Measurements from ENCODE around the gene TBXAS1. TPM values are rescaled to one million over a fixed set of nuclear protein-coding genes. Genes with fewer than 3 reads are reported as not detected.
A peak's percentile ranks its signal among the peaks of the same experiment; 100 is the strongest.

TBXAS1 gene
- total RNA-seq, 1 donor = not detected

GRCh38 chr7:139871331-139871730, 42.3 kb downstream of the TBXAS1 start:
- DNase-seq (ENCODE audit: low read depth) = peak; percentile 93
- no peak overlapping the region for H3K4me3 ChIP-seq (ENCODE audit: low read depth, low read length)
- no peak for TF ChIP-seq CTCF (IDR thresholded peaks at IDR 0.05; ENCODE audit: insufficient read depth, low read depth, low read length)

GRCh38 chr7:139871820-139872219, 42.8 kb downstream of the TBXAS1 start:
- no peak for TF ChIP-seq CTCF (IDR thresholded peaks at IDR 0.05; ENCODE audit: insufficient read depth, low read depth, low read length)

GRCh38 chr7:139873593-139874301, 44.7 kb downstream of the TBXAS1 start:
- TF ChIP-seq CTCF (IDR thresholded peaks at IDR 0.05; ENCODE audit: insufficient read depth, low read depth, low read length) = no peak
- no peak overlapping the region for H3K4me3 ChIP-seq (ENCODE audit: low read depth, low read length)
- DNase-seq (ENCODE audit: low read depth) = no peak

More at GRCh38 chr7:139871820-139872219, 42.8 kb downstream of the TBXAS1 start:
- H3K4me3 ChIP-seq (ENCODE audit: low read depth, low read length) = no peak overlapping the region
- DNase-seq (ENCODE audit: low read depth) = peak; percentile 39

DNA sequence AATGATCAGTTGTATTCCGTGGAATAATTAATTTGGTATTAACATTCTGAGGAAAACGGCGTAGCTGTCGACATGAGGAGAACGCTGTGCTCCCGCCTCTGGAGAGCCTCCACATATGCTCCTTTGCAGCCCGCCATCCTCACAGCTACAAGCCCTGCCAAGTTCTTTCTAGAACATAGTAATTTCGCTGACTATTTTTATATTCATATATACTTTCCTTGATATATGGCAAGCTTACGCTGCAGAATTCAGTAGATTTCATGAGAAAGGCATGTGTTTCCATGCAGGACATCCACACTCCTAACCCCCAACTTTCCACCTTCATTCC, 45.2 kb downstream of the TBXAS1 start:
- no peak for TF ChIP-seq CTCF (IDR thresholded peaks at IDR 0.05; ENCODE audit: insufficient read depth, low read depth, low read length)
- no peak overlapping the region for H3K4me3 ChIP-seq (ENCODE audit: low read depth, low read length)
- DNase-seq (ENCODE audit: low read depth) = no peak

DNA sequence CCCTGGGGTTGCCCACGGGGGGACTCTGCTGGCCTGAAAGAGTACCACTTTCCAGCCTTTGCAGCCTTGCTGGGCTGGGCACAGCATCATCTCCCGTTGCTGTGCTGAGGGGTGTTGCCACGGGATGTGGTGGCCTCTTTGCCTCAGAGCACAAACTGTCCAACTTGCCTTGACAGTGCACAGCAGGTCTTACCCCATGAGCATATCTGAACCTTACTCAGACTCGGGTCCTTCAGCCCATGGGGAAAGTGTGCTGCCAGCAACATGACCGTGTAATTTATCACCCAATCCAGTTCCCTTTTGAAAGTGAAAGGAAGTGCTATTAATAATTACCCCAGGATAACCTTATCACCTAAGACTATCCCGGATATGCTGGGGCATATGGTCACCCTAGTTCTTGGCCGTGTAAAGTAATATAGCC, 46.8 kb downstream of the TBXAS1 start:
- no peak for TF ChIP-seq CTCF (IDR thresholded peaks at IDR 0.05; ENCODE audit: insufficient read depth, low read depth, low read length)
- peak; percentile 41 for DNase-seq (ENCODE audit: low read depth)

DNA sequence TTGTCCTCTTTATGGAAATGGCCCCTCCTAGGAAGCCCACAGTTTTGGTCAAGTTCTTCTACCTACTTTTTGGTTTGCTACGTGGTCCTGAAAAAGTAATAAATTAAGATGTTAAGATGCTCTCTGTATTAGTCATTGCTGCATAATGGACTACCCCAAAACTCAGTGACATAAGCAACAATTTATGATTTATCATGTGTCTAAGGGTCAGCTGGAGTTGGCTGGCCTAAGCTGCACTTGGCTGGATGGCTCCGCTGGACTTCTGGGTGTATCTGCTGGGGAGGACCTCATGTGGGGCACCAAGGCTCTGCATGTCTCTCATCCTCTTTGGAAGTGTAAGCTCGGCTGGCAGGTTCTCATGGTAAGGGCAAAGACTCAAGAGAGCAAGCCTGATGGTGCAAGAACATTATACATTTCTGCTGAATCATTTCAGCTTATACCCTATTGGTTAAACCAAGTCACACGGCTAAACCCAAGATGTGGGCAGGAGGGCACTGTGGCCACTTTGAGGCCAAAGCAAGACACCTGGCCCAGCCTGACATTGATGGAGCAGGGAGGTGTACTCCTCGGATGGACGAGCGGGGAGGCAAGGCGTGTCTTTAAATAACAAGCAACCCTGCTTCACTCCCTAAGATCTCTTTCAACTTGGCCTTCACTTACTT, 47.7 kb downstream of the TBXAS1 start:
- no peak overlapping the region for H3K4me3 ChIP-seq (ENCODE audit: low read depth, low read length)
- no peak for TF ChIP-seq CTCF (IDR thresholded peaks at IDR 0.05; ENCODE audit: insufficient read depth, low read depth, low read length)
- DNase-seq (ENCODE audit: low read depth) = no peak

More for the DNA sequence above, 46.8 kb downstream of the TBXAS1 start:
- H3K4me3 ChIP-seq (ENCODE audit: low read depth, low read length) = no peak overlapping the region

Measured in fibroblast of villous mesenchyme (primary cell).